ENCODE results near the gene SHISA9.

SHISA9 gene

GRCh38 chr16:13081825-13082331 is 180.5 kb downstream of the SHISA9 start:
- no peak for DNase-seq

GRCh38 chr16:13083681-13084080 is 182.3 kb downstream of the SHISA9 start:
- no peak for DNase-seq

- DNase-seq, result no peak
Measured at GRCh38 chr16:13084331-13084730, 182.9 kb downstream of the SHISA9 start.

GRCh38 chr16:13093661-13094060 is 192.3 kb downstream of the SHISA9 start:
- DNase-seq, result no peak

- DNase-seq, result no peak
Measured at GRCh38 chr16:13095061-13095460, 193.7 kb downstream of the SHISA9 start.

- no peak for DNase-seq
Measured at GRCh38 chr16:13098536-13098935, 197.1 kb downstream of the SHISA9 start.

- no peak for DNase-seq
Measured at GRCh38 chr16:13099822-13100221, 198.4 kb downstream of the SHISA9 start.

GRCh38 chr16:13100970-13101369 is 199.6 kb downstream of the SHISA9 start:
- DNase-seq, result no peak

GRCh38 chr16:13101828-13102227 is 200.4 kb downstream of the SHISA9 start:
- DNase-seq, result no peak

GRCh38 chr16:13102401-13102800 is 201.0 kb downstream of the SHISA9 start:
- DNase-seq, result no peak

- no peak for DNase-seq
Measured at GRCh38 chr16:13103831-13104530, 202.6 kb downstream of the SHISA9 start.

GRCh38 chr16:13104772-13105171 is 203.4 kb downstream of the SHISA9 start:
- no peak for DNase-seq

GRCh38 chr16:13105427-13105826 is 204.0 kb downstream of the SHISA9 start:
- no peak for DNase-seq

- no peak for DNase-seq
Measured at GRCh38 chr16:13106464-13106863, 205.1 kb downstream of the SHISA9 start.

GRCh38 chr16:13108126-13108525 is 206.7 kb downstream of the SHISA9 start:
- DNase-seq, result no peak

GRCh38 chr16:13109171-13109570 is 207.8 kb downstream of the SHISA9 start:
- no peak for DNase-seq

GRCh38 chr16:13110124-13110796 is 208.9 kb downstream of the SHISA9 start:
- DNase-seq, result no peak

- DNase-seq, result no peak
Measured at GRCh38 chr16:13111747-13112146, 210.3 kb downstream of the SHISA9 start.

GRCh38 chr16:13113741-13114140 is 212.3 kb downstream of the SHISA9 start:
- no peak for DNase-seq

GRCh38 chr16:13118091-13118490 is 216.7 kb downstream of the SHISA9 start:
- DNase-seq, result no peak

- no peak for DNase-seq
Measured at GRCh38 chr16:13120091-13120490, 218.7 kb downstream of the SHISA9 start.

- DNase-seq, result no peak
Measured at GRCh38 chr16:13120557-13120956, 219.2 kb downstream of the SHISA9 start.

GRCh38 chr16:13123991-13124390 is 222.6 kb downstream of the SHISA9 start:
- no peak for DNase-seq

- no peak for DNase-seq
Measured at GRCh38 chr16:13127144-13127543, 225.7 kb downstream of the SHISA9 start.
